ENCODE results near the gene IRS1.

Gene IRS1

GRCh38 chr2:226728996-226729395, 70.6 kb downstream of the IRS1 start:
- TF ChIP-seq REST (IDR thresholded peaks at IDR 0.05; ENCODE audit: insufficient read depth in 1 of 2, low read depth in 2 of 2, low read length in 2 of 2) (no peak), TAF1 (IDR thresholded peaks at IDR 0.05; ENCODE audit: borderline replicate concordance, insufficient read depth, low read length) (no peak), SIN3A (IDR thresholded peaks at IDR 0.05; ENCODE audit: borderline replicate concordance, insufficient read depth, low read length) (no peak), POLR2AphosphoS5 (IDR thresholded peaks at IDR 0.05; ENCODE audit: low read depth, low read length) (no peak), FOXP2 (optimal IDR thresholded peaks at IDR 0.05; ENCODE audit: borderline replicate concordance, extremely low read depth, extremely low read length, insufficient read depth) (no peak)

- TF ChIP-seq FOXP2 (optimal IDR thresholded peaks at IDR 0.05; ENCODE audit: borderline replicate concordance, extremely low read depth, extremely low read length, insufficient read depth) (no peak), POLR2AphosphoS5 (IDR thresholded peaks at IDR 0.05; ENCODE audit: low read depth, low read length) (no peak), TAF1 (IDR thresholded peaks at IDR 0.05; ENCODE audit: borderline replicate concordance, insufficient read depth, low read length) (no peak), REST (IDR thresholded peaks at IDR 0.05; ENCODE audit: insufficient read depth in 1 of 2, low read depth in 2 of 2, low read length in 2 of 2) (no peak), SIN3A (IDR thresholded peaks at IDR 0.05; ENCODE audit: borderline replicate concordance, insufficient read depth, low read length) (no peak)
Observed at GRCh38 chr2:226727251-226727650, 72.4 kb downstream of the IRS1 start.

- TF ChIP-seq REST (IDR thresholded peaks at IDR 0.05; ENCODE audit: insufficient read depth in 1 of 2, low read depth in 2 of 2, low read length in 2 of 2) (no peak), POLR2AphosphoS5 (IDR thresholded peaks at IDR 0.05; ENCODE audit: low read depth, low read length) (no peak)
Observed at GRCh38 chr2:226726546-226726945, 73.1 kb downstream of the IRS1 start.

- TF ChIP-seq POLR2AphosphoS5 (IDR thresholded peaks at IDR 0.05; ENCODE audit: low read depth, low read length) (no peak), FOXP2 (optimal IDR thresholded peaks at IDR 0.05; ENCODE audit: borderline replicate concordance, extremely low read depth, extremely low read length, insufficient read depth) (no peak), REST (IDR thresholded peaks at IDR 0.05; ENCODE audit: insufficient read depth in 1 of 2, low read depth in 2 of 2, low read length in 2 of 2) (no peak), SIN3A (IDR thresholded peaks at IDR 0.05; ENCODE audit: borderline replicate concordance, insufficient read depth, low read length) (no peak), TAF1 (IDR thresholded peaks at IDR 0.05; ENCODE audit: borderline replicate concordance, insufficient read depth, low read length) (no peak)
Observed at GRCh38 chr2:226725126-226725860, 74.3 kb downstream of the IRS1 start.

- TF ChIP-seq POLR2AphosphoS5 (IDR thresholded peaks at IDR 0.05; ENCODE audit: low read depth, low read length) (no peak), SIN3A (IDR thresholded peaks at IDR 0.05; ENCODE audit: borderline replicate concordance, insufficient read depth, low read length) (no peak), FOXP2 (optimal IDR thresholded peaks at IDR 0.05; ENCODE audit: borderline replicate concordance, extremely low read depth, extremely low read length, insufficient read depth) (no peak), TAF1 (IDR thresholded peaks at IDR 0.05; ENCODE audit: borderline replicate concordance, insufficient read depth, low read length) (no peak), REST (IDR thresholded peaks at IDR 0.05; ENCODE audit: insufficient read depth in 1 of 2, low read depth in 2 of 2, low read length in 2 of 2) (no peak)
Observed at GRCh38 chr2:226721541-226721940, 78.1 kb downstream of the IRS1 start.
